Thyroid gland (tissue), 4 donors: Measurements from ENCODE around the gene KBTBD2.
"Not testable (repeated sequence)": the region's sequence is repeated elsewhere in the genome, so short reads cannot be mapped to it uniquely, and the experiment has no call there.

Experiments used
- CTCF ChIP-seq, 6 experiments: fragments of 200-600 bp in 3 of 6; fragments of 450-650 bp in 3 of 6; sonication (generic) in 3 of 6; IDR thresholded peaks; one replicate each; pipeline ENCODE4 v1.5.1; 2016 to 2019; ENCODE audit warnings: antibody characterized with exemption in 6 of 6, mild to moderate bottlenecking in 2 of 6, inconsistent platforms in 1 of 6, moderate library complexity in 1 of 6
- POLR2A ChIP-seq, 2 donors: fragments of 450-650 bp; IDR thresholded peaks; one replicate each; pipeline ENCODE4 v1.6.1; 2017; ENCODE audit warnings: antibody characterized with exemption in 2 of 2, mild to moderate bottlenecking in 2 of 2, moderate library complexity in 1 of 2

GRCh38 chr7:32839846-32840245 lies 51.7 kb downstream of the KBTBD2 start:
- not testable (repeated sequence) for TF ChIP-seq CTCF, POLR2A (IDR thresholded peaks at IDR 0.05)
